DND-41 (cell line): ENCODE results near the gene MYLK4.

Source experiments
- EZH2 ChIP-seq: IDR thresholded peaks from 3 replicates; pipeline ENCODE4 v1.6.1; 2012; ENCODE audit warnings: borderline replicate concordance, low read depth, mild to moderate bottlenecking, moderate library complexity, low read length, inconsistent platforms; ENCODE audit not compliant: severe bottlenecking
- TF ChIP-seq, protein P1 (sequence below): IDR thresholded peaks from 2 replicates; pipeline ENCODE4 v1.5.1; 2012; ENCODE audit warnings: borderline replicate concordance, low read length, moderate library complexity, mild to moderate bottlenecking; ENCODE audit not compliant: poor library complexity, severe bottlenecking; ENCODE audit errors: extremely low read depth

GRCh38 chr6:2799936-2800527, 49.3 kb upstream of the MYLK4 start:
- TF ChIP-seq, protein P1, sequence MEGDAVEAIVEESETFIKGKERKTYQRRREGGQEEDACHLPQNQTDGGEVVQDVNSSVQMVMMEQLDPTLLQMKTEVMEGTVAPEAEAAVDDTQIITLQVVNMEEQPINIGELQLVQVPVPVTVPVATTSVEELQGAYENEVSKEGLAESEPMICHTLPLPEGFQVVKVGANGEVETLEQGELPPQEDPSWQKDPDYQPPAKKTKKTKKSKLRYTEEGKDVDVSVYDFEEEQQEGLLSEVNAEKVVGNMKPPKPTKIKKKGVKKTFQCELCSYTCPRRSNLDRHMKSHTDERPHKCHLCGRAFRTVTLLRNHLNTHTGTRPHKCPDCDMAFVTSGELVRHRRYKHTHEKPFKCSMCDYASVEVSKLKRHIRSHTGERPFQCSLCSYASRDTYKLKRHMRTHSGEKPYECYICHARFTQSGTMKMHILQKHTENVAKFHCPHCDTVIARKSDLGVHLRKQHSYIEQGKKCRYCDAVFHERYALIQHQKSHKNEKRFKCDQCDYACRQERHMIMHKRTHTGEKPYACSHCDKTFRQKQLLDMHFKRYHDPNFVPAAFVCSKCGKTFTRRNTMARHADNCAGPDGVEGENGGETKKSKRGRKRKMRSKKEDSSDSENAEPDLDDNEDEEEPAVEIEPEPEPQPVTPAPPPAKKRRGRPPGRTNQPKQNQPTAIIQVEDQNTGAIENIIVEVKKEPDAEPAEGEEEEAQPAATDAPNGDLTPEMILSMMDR = no peak
- TF ChIP-seq EZH2 = no peak
